Hematopoietic multipotent progenitor cell treated with erythropoietin and hydrocortisone succinate and interleukin-3 and kit ligand, for 8 days (in vitro differentiated cells): ENCODE results near the gene CXXC4.
A peak's percentile ranks its signal among the peaks of the same experiment; 100 is the strongest.

Experiments used
- DNase-seq: peaks from one replicate; pipeline ENCODE4 v3.0.0-alpha.2; 2015

Gene CXXC4

GRCh38 chr4:104494822-104495559, at the start of gene CXXC4:
CXXC4 (minus strand) TSS chr4:104494894; CDS start chr4:104491802, 3,092 bp downstream.
- no peak for DNase-seq

GRCh38 chr4:104533156-104533555, 38.5 kb upstream of the CXXC4 start:
- DNase-seq = no peak

GRCh38 chr4:104532677-104533076, 38.0 kb upstream of the CXXC4 start:
- no peak for DNase-seq

- DNase-seq = no peak
These were observed 36.7 kb upstream of the CXXC4 start for GRCh38 chr4:104531390-104531789.

GRCh38 chr4:104530426-104530825, 35.7 kb upstream of the CXXC4 start:
- DNase-seq = no peak

GRCh38 chr4:104524591-104524990, 29.9 kb upstream of the CXXC4 start:
- DNase-seq = no peak

GRCh38 chr4:104524026-104524425, 29.3 kb upstream of the CXXC4 start:
- DNase-seq = no peak

- no peak for DNase-seq
These were observed 24.9 kb upstream of the CXXC4 start for GRCh38 chr4:104519588-104519987.

GRCh38 chr4:104516884-104517283, 22.2 kb upstream of the CXXC4 start:
- DNase-seq = no peak

- DNase-seq = no peak
These were observed 13.5 kb upstream of the CXXC4 start for GRCh38 chr4:104508224-104508623.

- no peak for DNase-seq
These were observed 12.4 kb upstream of the CXXC4 start for GRCh38 chr4:104507112-104507511.

- DNase-seq = no peak
These were observed 9.8 kb upstream of the CXXC4 start for GRCh38 chr4:104504536-104504935.

- no peak for DNase-seq
These were observed 7.8 kb upstream of the CXXC4 start for GRCh38 chr4:104502471-104502870.

- no peak for DNase-seq
These were observed 6.6 kb upstream of the CXXC4 start for GRCh38 chr4:104501290-104501689.

GRCh38 chr4:104500442-104500841, 5.7 kb upstream of the CXXC4 start:
- DNase-seq = no peak

GRCh38 chr4:104494185-104494584, 509 bp downstream of the CXXC4 start:
- DNase-seq = no peak

GRCh38 chr4:104493081-104493831, 1.4 kb downstream of the CXXC4 start:
- no peak for DNase-seq

GRCh38 chr4:104492183-104492771, 2.4 kb downstream of the CXXC4 start:
- DNase-seq = no peak

- no peak for DNase-seq
These were observed 3.1 kb downstream of the CXXC4 start for GRCh38 chr4:104491481-104492182.

- peak; percentile 46 for DNase-seq
These were observed 3.8 kb downstream of the CXXC4 start for GRCh38 chr4:104490770-104491480.

- no peak for DNase-seq
These were observed 4.5 kb downstream of the CXXC4 start for GRCh38 chr4:104490096-104490769.

- no peak for DNase-seq
These were observed 5.0 kb downstream of the CXXC4 start for GRCh38 chr4:104489731-104490095.
